HG03575 (cell line): ENCODE data around the gene COL6A3.
"Not testable (repeated sequence)": the region's sequence is repeated elsewhere in the genome, so short reads cannot be mapped to it uniquely, and the experiment has no call there.

ENCODE experiments used
- ATAC-seq: cut with Tn5 transposase; IDR thresholded peaks from one replicate; pipeline ENCODE4 v1.9.1; 2021; ENCODE audit not compliant: unreplicated experiment, insufficient number of reproducible peaks, low FRiP score; ENCODE audit errors: extremely low read depth

Gene COL6A3

GRCh38 chr2:237309416-237309815 lies 104.5 kb downstream of the COL6A3 start:
- no peak for ATAC-seq

- no peak for ATAC-seq
Measured at GRCh38 chr2:237309011-237309410, 105.0 kb downstream of the COL6A3 start.

DNA sequence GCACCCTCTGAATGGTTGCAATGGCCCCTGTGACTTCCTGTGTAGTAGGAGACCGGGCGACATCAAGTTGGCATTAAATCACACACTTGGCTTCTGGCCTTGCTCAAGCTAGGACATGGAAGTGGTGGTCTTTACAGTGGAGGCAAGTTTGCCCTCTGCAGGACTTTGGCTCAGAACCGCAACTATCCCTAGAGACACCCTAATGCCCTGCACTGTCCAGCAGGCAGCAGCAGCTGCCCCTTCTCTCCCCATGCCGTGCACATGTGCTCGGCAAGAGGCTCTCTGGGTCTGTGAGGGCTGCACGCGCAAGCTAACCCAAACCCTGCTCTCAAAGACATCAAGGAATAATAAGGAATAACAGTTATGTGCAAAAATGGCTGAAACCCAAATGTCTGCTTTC lies 106.5 kb downstream of the COL6A3 start:
- no peak for ATAC-seq

- ATAC-seq = no peak
Measured at GRCh38 chr2:237306787-237307170, 107.2 kb downstream of the COL6A3 start.

DNA sequence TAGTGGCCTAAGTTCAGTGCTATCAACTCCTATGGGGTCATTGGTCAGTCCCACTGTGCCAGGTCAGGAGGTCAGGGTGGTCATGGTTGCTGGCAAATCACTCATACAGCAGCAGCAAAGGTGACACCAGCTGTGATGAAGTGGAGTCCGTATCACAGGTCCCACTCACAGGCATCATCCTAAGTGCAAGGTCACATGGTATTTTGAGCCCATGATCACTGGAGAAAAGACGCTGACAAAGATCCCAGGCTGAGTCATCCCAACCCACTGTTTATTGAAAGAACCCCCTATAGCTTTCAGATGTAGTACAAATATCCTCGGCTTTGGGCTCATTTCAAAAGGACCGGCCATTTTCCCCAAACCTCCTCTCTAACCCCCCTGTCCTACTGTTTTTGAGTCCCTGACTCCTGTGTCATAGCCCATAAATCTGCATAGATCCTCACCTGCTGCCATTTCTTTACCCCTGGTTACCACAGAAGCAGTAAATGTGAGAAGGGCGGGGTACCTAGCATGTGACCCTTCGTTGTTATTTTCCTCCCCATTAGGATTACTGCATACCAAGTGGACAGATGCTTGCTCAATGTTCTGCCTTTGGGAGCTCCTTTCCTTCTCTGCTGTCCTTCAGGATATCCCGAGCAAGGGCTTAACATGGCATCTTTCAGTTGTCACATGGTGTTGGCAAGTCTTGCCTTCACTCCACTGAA lies 107.7 kb downstream of the COL6A3 start:
- no peak for ATAC-seq

DNA sequence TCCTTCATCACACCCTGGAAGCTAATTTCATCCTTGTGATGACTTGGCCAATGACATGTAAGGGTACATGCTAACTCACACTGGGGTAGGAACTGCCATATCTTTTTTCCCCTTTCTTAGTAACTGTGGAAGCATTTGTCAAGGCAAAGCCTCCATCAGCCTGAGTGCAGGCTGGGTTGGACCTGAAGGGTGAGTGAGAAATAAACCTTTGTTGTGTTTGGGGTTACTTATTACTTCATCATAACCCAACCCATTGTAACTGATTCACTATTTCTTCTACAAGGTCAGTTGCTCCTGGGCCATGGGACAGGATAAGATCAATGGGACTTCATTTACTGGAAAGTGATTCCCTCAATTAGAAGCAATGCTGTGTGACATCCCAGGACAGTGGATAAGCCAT lies 108.4 kb downstream of the COL6A3 start:
- no peak for ATAC-seq

DNA sequence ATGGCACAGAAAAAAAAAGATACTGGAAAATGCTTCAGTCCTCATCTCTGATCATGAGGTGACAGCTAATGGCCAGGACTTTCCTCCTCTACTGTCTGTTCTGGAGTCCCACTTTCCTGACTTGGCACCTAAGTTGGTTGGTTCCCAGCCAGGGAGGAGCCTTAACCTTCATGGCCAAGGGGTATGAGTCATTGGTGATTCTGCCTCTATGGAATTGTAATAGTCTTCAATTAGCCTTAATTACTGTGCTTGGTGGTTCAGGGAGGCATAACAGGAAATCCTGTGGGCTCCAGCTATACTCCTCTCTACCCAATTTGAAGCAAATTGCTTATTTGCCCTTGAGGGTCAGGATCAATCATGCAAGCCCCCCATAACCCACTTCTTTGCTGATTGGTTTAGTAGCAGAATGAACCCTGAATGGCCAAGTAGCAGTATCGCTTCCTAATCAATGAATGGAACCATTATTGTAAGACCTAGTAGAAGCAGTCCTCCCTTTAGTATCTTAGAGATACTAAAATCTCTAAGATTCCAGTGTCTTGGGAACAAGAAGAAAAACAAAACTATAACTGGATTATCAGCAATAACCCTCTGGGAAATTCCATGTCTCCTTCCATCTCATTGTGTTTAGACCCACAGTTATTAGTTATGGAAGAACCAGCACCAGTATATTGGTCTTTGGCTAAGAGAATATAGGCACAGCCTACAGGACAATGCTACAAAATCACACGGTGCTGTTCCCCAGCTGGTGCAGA lies 109.0 kb downstream of the COL6A3 start:
- no peak for ATAC-seq

DNA sequence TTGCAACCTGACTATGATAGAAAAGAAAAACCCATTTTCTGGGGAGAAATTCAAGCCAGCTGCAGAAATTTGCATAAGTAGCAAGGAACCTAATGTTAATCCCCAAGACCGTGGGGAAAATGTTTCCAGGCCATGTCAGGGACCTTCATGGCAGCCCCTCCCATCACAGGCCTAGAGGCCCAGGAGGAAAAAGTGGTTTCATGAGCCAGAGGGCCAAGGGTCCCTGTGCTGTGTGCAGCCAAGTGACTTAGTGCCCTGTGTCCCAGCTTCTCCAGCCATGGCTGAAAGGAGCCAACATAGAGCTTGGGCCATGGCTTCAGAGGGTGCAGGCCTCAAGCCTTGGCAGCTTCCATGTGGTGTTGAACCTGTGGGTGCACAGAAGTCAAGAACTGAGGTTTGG lies 110.7 kb downstream of the COL6A3 start:
- not testable (repeated sequence) for ATAC-seq

DNA sequence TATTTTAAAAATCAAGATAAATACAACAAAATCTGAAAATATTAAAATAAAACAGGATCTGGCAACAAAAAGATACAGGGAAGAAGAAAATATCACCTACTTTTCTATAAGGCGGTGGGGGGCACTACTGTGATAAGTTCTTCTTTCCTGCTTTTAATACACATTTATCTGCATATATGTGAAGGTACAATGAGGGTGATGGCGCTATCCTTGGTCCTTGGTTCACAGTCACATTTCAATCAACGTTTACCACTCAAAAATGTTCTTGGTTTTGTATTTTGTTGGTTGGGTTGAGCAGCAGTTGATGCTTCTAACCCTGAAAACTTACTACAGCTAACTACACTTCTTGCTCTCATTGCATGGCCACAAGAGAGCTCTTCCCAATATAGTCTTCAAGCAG lies 112.4 kb downstream of the COL6A3 start:
- no peak for ATAC-seq

GRCh38 chr2:237300739-237301138 lies 113.2 kb downstream of the COL6A3 start:
- no peak for ATAC-seq

- no peak for ATAC-seq
Measured at GRCh38 chr2:237299906-237300305, 114.1 kb downstream of the COL6A3 start.

GRCh38 chr2:237298151-237299118 lies 115.5 kb downstream of the COL6A3 start:
- no peak for ATAC-seq

GRCh38 chr2:237297421-237298150 lies 116.4 kb downstream of the COL6A3 start:
- no peak for ATAC-seq

DNA sequence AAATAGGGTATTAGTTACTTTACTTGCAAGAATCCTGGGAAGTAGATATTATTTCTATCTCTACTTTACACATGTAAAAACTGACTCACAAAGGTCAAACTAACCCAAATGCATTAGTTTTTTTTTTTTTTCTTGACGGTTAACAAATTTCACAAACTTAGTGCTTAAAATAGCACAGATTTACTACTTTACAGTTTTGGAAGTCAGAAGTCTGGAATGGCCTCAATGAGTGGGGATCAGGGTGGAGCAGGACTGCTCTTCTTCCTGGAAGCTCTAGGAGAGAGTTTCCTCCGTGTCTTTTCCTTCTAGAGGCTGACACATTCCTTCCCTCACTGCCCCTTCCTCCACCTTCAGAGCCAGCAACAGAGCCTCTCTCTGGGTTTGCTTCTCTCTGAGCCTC lies 117.2 kb downstream of the COL6A3 start:
- no peak for ATAC-seq

- no peak for ATAC-seq
Measured at GRCh38 chr2:237295889-237296480, 118.0 kb downstream of the COL6A3 start.

DNA sequence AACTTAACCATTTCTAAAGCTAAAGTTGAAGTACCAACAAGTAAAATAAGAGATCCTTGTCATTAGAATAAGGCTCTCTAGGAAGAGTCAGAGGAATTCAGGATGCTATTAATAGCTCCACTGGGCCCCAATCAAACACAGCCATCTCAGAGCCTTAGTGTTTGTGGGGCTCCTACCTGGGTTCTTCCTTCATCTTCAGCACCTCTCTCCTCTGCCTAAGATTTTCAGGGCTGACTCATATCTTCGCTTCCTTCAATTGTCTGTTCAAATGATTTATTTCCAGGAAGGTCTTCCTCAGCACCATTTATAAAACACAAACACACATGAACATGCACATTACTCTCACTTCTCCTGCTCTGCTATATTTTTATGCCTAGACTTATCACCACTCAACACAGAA lies 119.5 kb downstream of the COL6A3 start:
- no peak for ATAC-seq

- no peak for ATAC-seq
Measured at GRCh38 chr2:237293978-237294377, 120.0 kb downstream of the COL6A3 start.

- ATAC-seq = no peak
Measured at GRCh38 chr2:237291138-237291792, 122.7 kb downstream of the COL6A3 start.
